Uterus (tissue), 4 donors: Measurements from ENCODE around the gene CACNA2D4. TPM values are rescaled to one million over a fixed set of nuclear protein-coding genes. Genes with fewer than 3 reads are reported as not detected.
A peak's percentile ranks its signal among the peaks of the same experiment; 100 is the strongest.

Experiments
- DNase-seq, 2 donors: peaks; one replicate each; pipeline ENCODE4 v3.0.0-alpha.2; 2019 to 2020
- H3K27ac ChIP-seq, 2 donors: fragments of 200-600 bp; sonication (generic); 1 replicate in 1 of 2; 2 replicates in 1 of 2; pipeline ENCODE4 v1.5.1; 2016 to 2018
- H3K27me3 ChIP-seq, 2 donors: fragments of 200-600 bp; sonication (generic); one replicate each; pipeline ENCODE4 v1.5.1; 2018 to 2019; ENCODE audit warnings: control low read depth in 1 of 2
- H3K36me3 ChIP-seq, 2 donors: fragments of 200-600 bp; sonication (generic); one replicate each; pipeline ENCODE4 v1.5.1; 2019; ENCODE audit warnings: control low read depth in 1 of 2
- H3K4me1 ChIP-seq, 2 donors: fragments of 200-600 bp; sonication (generic); one replicate each; pipeline ENCODE4 v1.5.1; 2018 to 2019; ENCODE audit warnings: control low read depth in 1 of 2
- H3K4me3 ChIP-seq, 2 donors: fragments of 200-600 bp; sonication (generic); 1 replicate in 1 of 2; 2 replicates in 1 of 2; pipeline ENCODE4 v1.5.1; 2018 to 2019; ENCODE audit warnings: mild to moderate bottlenecking in 1 of 2
- H3K9me3 ChIP-seq, 2 donors: fragments of 200-600 bp; sonication (generic); one replicate each; pipeline ENCODE4 v1.5.1; 2019; ENCODE audit warnings: control low read depth in 1 of 2
- CTCF ChIP-seq, 4 experiments: fragments of 200-600 bp in 2 of 4; fragments of 450-650 bp in 2 of 4; sonication (generic) in 2 of 4; IDR thresholded peaks; one replicate each; pipeline ENCODE4 v1.5.1; 2016 to 2019; ENCODE audit warnings: antibody characterized with exemption in 4 of 4, mild to moderate bottlenecking in 2 of 4, moderate library complexity in 1 of 4
- POLR2A ChIP-seq, 2 donors: fragments of 450-650 bp; IDR thresholded peaks; one replicate each; pipeline ENCODE4 v1.6.1; 2016; ENCODE audit warnings: antibody characterized with exemption in 2 of 2, mild to moderate bottlenecking in 1 of 2, moderate library complexity in 1 of 2
- intact Hi-C: fragments of 100-400 bp; cut with DNase I; formaldehyde crosslinking; loops from one replicate; pipeline ENCODE4 v1.15.1; 2023; ENCODE audit warnings: low total_unique reads
- total RNA-seq, 4 donors: library from RNA; depleted of rRNA in 3 of 4; stranded (reverse); fragments of >200 nt in 3 of 4; gene quantifications; one replicate each; pipeline versions ENCODE4 v1.1.0 to v1.2.4, GENCODE V29; 2014 to 2023
- donor health status: DM: yes; HTN: yes; CAD: no.

Gene CACNA2D4
- total RNA-seq, 4 donors from 2014 or later, result 2.6 to 4.1 (median 4.0) TPM; not detected in 1

- Histone ChIP-seq H3K27me3 (no peaks in the 10 kb centered on the region), H3K27ac (no peak overlapping the region), H3K4me1 (peaks cover 5 to 9% of the 10 kb centered on the region in 2 donors), H3K9me3 (no peaks in the 10 kb centered on the region), H3K4me3 (no peak overlapping the region), H3K36me3 (no peaks in the 10 kb centered on the region)
- peak; percentile 47 to 63 for DNase-seq
- TF ChIP-seq POLR2A (IDR thresholded peaks at IDR 0.05) (no peak), CTCF (IDR thresholded peaks at IDR 0.05) (no peak)
- intact Hi-C loops, result loop anchor here (10.0 kb wide), 1 partner anchor 102 kb away; no protein-coding TSS in a partner anchor
Measured at GRCh38 chr12:1932264-1932777, 13.9 kb upstream of the CACNA2D4 start.

GRCh38 chr12:1931642-1932041, 13.2 kb upstream of the CACNA2D4 start:
- Histone ChIP-seq H3K4me1 (peaks cover 5 to 9% of the 10 kb centered on the region in 2 donors), H3K36me3 (no peaks in the 10 kb centered on the region), H3K27me3 (no peaks in the 10 kb centered on the region), H3K27ac (no peak overlapping the region), H3K9me3 (no peaks in the 10 kb centered on the region), H3K4me3 (no peak overlapping the region)
- TF ChIP-seq POLR2A (IDR thresholded peaks at IDR 0.05) (no peak), CTCF (IDR thresholded peaks at IDR 0.05) (no peak)
- no peak for DNase-seq
- intact Hi-C loops, result loop anchor here (10.0 kb wide), 1 partner anchor 103 kb away; no protein-coding TSS in a partner anchor

GRCh38 chr12:1930803-1931597, 12.5 kb upstream of the CACNA2D4 start:
- no peak overlapping the region for H3K4me3 ChIP-seq
- H3K4me1 ChIP-seq, result peaks cover 5 to 9% of the 10 kb centered on the region in 2 donors
- H3K9me3 ChIP-seq, result no peaks in the 10 kb centered on the region
- no peak for TF ChIP-seq CTCF (IDR thresholded peaks at IDR 0.05)
- TF ChIP-seq POLR2A (IDR thresholded peaks at IDR 0.05), result no peak
- no peaks in the 10 kb centered on the region for H3K36me3 ChIP-seq
- intact Hi-C loops, result loop anchor here (10.0 kb wide), 1 partner anchor 104 kb away; no protein-coding TSS in a partner anchor
- peak; percentile 4 to 12 for DNase-seq
- no peaks in the 10 kb centered on the region for H3K27me3 ChIP-seq
- no peak overlapping the region for H3K27ac ChIP-seq

- no peaks in the 10 kb centered on the region for H3K9me3 ChIP-seq
- peak; percentile 10 to 11 for DNase-seq
- no peak for TF ChIP-seq POLR2A (IDR thresholded peaks at IDR 0.05)
- no peak for TF ChIP-seq CTCF (IDR thresholded peaks at IDR 0.05)
- H3K4me1 ChIP-seq, result peaks cover 5 to 16% of the 10 kb centered on the region in 2 donors
- H3K4me3 ChIP-seq, result no peak overlapping the region
- H3K27ac ChIP-seq, result no peak overlapping the region
- no peaks in the 10 kb centered on the region for H3K36me3 ChIP-seq
- no peaks in the 10 kb centered on the region for H3K27me3 ChIP-seq
- intact Hi-C loops, result loop anchor here (10.0 kb wide), 1 partner anchor 105 kb away; no protein-coding TSS in a partner anchor
Measured at GRCh38 chr12:1929985-1930802, 11.7 kb upstream of the CACNA2D4 start.
